ENCODE results near the gene CBFA2T3.

Gene CBFA2T3

DNA sequence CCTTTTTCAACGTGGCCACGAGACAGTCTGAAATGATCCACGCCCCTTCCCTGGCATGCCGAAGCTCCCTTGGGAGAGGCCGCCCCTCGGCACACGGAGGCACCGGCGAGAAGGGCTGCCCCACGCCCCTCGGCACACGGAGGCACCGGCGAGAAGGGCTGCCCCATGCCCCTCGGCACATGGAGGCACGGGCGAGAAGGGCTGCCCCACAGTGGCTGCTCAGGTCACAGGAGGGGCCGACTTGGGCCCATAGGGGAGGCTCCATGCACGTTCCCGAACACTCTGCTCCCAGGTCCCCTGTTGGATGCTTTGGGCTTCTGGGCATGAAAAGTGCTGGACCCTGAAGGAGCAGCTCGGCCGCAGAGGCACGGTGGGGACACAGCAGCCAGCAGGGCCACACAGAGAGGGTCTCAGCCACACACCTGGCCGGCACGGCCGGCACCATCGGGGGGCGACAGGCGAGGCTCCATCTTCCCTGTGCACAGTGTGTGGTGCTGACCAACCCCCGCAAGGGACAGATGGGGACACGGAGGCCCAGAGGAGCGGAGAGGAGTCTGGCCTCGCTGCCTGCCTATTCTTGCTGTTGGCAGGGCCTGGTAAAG, 42.8 kb downstream of the CBFA2T3 start:
- no peak for DNase-seq (ENCODE audit: low read depth)
- H3K4me3 ChIP-seq (ENCODE audit: low read depth, low read length): no peak overlapping the region
- TF ChIP-seq CTCF (IDR thresholded peaks at IDR 0.05; ENCODE audit: control insufficient read depth, extremely low read depth, insufficient read depth): no peak

- TF ChIP-seq CTCF (IDR thresholded peaks at IDR 0.05; ENCODE audit: control insufficient read depth, extremely low read depth, insufficient read depth): no peak
- DNase-seq (ENCODE audit: low read depth): no peak
- no peak overlapping the region for H3K4me3 ChIP-seq (ENCODE audit: low read depth, low read length)
These were observed 44.1 kb downstream of the CBFA2T3 start for GRCh38 chr16:88932929-88933328.

- DNase-seq (ENCODE audit: low read depth): no peak
- no peak for TF ChIP-seq CTCF (IDR thresholded peaks at IDR 0.05; ENCODE audit: control insufficient read depth, extremely low read depth, insufficient read depth)
- no peak overlapping the region for H3K4me3 ChIP-seq (ENCODE audit: low read depth, low read length)
These were observed 45.1 kb downstream of the CBFA2T3 start for GRCh38 chr16:88931936-88932335.

- TF ChIP-seq CTCF (IDR thresholded peaks at IDR 0.05; ENCODE audit: control insufficient read depth, extremely low read depth, insufficient read depth): no peak
- no peak for DNase-seq (ENCODE audit: low read depth)
- H3K4me3 ChIP-seq (ENCODE audit: low read depth, low read length): no peak overlapping the region
These were observed 45.6 kb downstream of the CBFA2T3 start for GRCh38 chr16:88931373-88931900.

DNA sequence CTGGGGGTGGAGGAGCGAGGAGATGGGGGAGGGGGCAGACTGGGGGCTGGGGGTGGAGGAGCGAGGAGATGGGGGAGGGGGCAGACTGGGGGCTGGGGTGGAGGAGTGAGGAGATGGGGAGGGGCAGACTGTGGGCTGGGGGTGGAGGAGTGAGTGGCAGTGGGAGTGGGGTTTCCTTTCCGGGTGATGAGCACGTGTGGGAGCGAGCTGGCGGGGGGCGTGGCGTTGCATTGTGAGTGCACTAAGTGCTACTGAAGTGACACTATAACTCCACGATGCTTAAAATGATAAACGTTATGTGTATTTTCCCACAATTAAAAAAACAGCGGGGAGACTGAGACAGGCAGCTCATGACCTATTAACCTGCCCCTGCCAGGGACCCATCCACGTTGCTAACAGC, 46.3 kb downstream of the CBFA2T3 start:
- DNase-seq (ENCODE audit: low read depth): no peak
- TF ChIP-seq CTCF (IDR thresholded peaks at IDR 0.05; ENCODE audit: control insufficient read depth, extremely low read depth, insufficient read depth): no peak
- H3K4me3 ChIP-seq (ENCODE audit: low read depth, low read length): no peak overlapping the region

- TF ChIP-seq CTCF (IDR thresholded peaks at IDR 0.05; ENCODE audit: control insufficient read depth, extremely low read depth, insufficient read depth): no peak
These were observed 47.9 kb downstream of the CBFA2T3 start for GRCh38 chr16:88929091-88929445.

More at GRCh38 chr16:88929091-88929445, 47.9 kb downstream of the CBFA2T3 start:
- DNase-seq (ENCODE audit: low read depth): no peak
- H3K4me3 ChIP-seq (ENCODE audit: low read depth, low read length): no peak overlapping the region

Data from LNCaP clone FGC (cell line).